Activated naive CD8-positive, alpha-beta T cell treated with anti-CD3 and anti-CD28 coated beads, Interleukin-2, amount 50 U/mL, for 24 hours (primary cell): ENCODE results near the gene COL1A2.

Experiments
- ATAC-seq: fragments of 150-1000 bp; cut with Tn5 transposase; one replicate; pipeline ENCODE4 v1.10.0; 2021
- DNase-seq: peaks from one replicate; pipeline ENCODE4 v3.0.0; 2021
- H3K27ac Mint-ChIP-seq: one replicate; pipeline ENCODE4 v1.8.0; 2021; ENCODE audit warnings: mild to moderate bottlenecking, mixed read lengths
- H3K27me3 Mint-ChIP-seq: one replicate; pipeline ENCODE4 v1.8.0; 2021; ENCODE audit warnings: mixed read lengths
- H3K36me3 Mint-ChIP-seq: one replicate; pipeline ENCODE4 v1.8.0; 2021; ENCODE audit warnings: low read depth, mixed read lengths
- H3K4me1 Mint-ChIP-seq: one replicate; pipeline ENCODE4 v1.8.0; 2021; ENCODE audit warnings: mixed read lengths
- H3K4me3 Mint-ChIP-seq: one replicate; pipeline ENCODE4 v1.8.0; 2021; ENCODE audit warnings: mild to moderate bottlenecking, moderate library complexity, mixed read lengths
- H3K9me3 Mint-ChIP-seq: one replicate; pipeline ENCODE4 v1.8.0; 2021; ENCODE audit warnings: mixed read lengths

Gene COL1A2

DNA sequence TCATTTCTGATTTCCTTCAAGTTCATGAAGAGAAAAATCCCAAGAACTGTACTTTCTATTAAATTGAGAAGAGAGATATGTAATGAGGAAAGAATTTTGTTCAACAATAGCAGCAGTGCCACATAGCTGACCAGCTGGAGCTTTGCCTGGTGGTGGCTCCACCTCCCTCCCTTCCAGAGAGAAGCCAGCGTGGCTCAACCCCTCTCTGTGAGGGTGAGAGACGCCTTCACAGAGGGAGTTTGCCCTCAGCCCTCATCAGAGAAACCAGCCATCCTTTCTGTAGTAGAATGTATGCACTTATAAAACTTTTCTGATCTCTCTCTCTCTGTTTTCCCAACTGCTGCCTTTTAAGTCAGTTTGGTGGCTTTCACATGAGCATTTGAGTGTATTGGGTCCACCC lies 20.5 kb upstream of the COL1A2 start:
- Mint-ChIP-seq H3K36me3 (no peaks in the 10 kb centered on the region), H3K27me3 (peaks cover 10% of the 10 kb centered on the region), H3K27ac (no peak overlapping the region), H3K4me1 (no peaks in the 10 kb centered on the region), H3K9me3 (no peaks in the 10 kb centered on the region), H3K4me3 (no peak overlapping the region)
- ATAC-seq (no peak), DNase-seq (no peak)

DNA sequence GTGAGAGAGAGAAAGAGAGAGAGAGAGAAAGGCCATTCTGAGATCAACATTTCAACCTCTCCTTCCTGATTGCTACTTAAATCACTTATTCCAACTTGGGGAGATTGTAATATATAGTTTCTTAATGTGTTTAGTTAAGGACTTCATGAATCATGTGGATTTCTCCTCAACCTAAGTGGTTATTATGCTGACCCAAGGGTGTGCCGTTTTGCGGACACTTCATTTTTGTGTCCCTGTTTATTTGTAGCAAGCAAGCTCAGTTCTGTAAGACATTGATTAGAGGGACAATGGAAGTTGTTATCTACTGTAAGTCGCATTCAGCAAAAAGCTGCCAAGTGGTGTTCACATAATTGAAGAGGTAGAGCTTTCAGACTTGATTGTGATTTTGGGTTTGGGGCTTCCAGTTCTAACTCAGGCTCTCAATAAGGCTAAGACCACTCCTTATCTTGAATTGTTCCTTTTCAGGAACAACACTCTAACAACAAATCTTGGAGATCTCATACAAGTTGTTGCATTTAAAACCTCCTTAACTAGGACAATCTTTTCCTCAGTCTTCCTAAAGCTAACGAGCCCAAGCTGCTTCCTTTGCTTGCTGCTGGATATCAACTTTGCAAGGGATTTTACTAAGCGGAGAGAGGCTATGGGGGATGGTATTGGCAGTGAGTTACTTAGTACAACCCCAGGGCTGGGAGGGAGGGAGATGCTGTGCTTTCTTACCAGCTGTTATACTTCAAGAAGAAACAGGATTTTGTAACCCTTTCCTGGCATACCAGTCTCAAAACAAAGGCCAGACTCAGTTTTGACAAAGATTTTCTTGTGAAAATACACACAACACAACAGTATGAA lies 19.8 kb upstream of the COL1A2 start:
- H3K9me3 Mint-ChIP-seq: no peaks in the 10 kb centered on the region
- no peaks in the 10 kb centered on the region for H3K36me3 Mint-ChIP-seq
- ATAC-seq (no peak), DNase-seq (no peak)
- peaks cover 13% of the 10 kb centered on the region for H3K27me3 Mint-ChIP-seq
- H3K27ac Mint-ChIP-seq: no peak overlapping the region
- H3K4me1 Mint-ChIP-seq: no peaks in the 10 kb centered on the region
- no peak overlapping the region for H3K4me3 Mint-ChIP-seq

DNA sequence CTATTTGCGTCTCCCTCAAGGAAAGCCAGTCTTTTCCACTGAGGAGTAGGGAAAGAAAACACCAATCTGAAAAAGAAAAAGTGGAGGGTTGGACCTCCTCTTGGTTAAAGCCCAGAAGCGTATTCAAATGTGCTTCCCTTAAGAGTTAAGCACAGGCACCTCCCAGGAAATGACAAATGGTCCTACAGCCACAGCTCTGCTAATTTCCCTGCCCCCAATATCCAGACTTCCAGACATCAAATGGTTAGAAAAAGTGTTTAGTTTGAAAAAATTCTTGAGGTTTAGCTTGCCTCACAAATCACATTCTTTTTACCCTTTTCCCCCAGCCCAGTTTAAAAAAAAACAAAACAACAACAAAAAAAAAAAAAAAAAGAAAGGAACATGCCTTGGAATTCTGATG lies 19.0 kb upstream of the COL1A2 start:
- ATAC-seq (no peak), DNase-seq (no peak)
- Mint-ChIP-seq H3K4me1 (no peaks in the 10 kb centered on the region), H3K27me3 (peaks cover 13% of the 10 kb centered on the region), H3K4me3 (no peak overlapping the region), H3K9me3 (no peaks in the 10 kb centered on the region), H3K36me3 (no peaks in the 10 kb centered on the region), H3K27ac (no peak overlapping the region)

DNA sequence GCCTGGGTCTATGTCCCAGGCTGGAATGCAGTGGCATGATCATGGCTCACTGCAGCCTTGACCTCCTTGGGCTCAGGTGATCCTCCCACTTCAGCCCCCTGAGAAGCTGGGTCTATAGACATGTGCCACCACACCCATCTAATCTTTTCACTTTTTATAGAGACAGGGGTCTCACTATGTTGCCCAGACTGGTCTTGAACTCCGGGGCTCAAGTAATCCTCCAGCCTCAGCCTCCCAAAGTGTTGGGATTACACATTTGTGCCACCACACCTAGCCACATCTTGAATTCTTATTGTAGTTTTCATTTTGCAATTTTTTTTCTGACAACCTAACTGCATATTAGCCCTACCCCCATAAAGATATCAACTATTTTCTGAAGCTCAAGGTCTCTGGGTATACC lies 18.4 kb upstream of the COL1A2 start:
- DNase-seq: no peak
- no peaks in the 10 kb centered on the region for H3K4me1 Mint-ChIP-seq
- H3K9me3 Mint-ChIP-seq: no peaks in the 10 kb centered on the region
- ATAC-seq: no peak
- no peaks in the 10 kb centered on the region for H3K36me3 Mint-ChIP-seq
- no peak overlapping the region for H3K4me3 Mint-ChIP-seq
- peaks cover 13% of the 10 kb centered on the region for H3K27me3 Mint-ChIP-seq
- no peak overlapping the region for H3K27ac Mint-ChIP-seq

DNA sequence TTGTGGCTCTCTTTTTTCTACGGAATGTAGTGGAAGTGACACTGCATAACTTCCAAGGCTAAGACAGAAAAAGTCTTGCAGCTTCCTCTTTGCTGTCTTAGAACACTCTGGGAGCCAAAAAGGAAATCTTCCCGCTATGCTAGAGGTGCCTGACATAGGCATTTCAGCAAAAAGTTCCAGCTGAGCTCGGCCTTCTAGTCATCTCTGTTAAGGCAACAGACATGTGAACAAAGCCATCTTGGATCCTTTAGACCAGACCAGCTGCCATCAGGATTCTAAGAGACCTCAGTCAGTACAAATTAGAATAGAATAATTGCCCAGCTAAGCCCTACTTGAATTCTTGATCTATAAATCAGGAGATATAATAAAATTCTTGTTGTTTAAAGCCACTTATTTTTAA lies 16.3 kb upstream of the COL1A2 start:
- H3K36me3 Mint-ChIP-seq: no peaks in the 10 kb centered on the region
- H3K27me3 Mint-ChIP-seq: peaks cover 10% of the 10 kb centered on the region
- H3K27ac Mint-ChIP-seq: no peak overlapping the region
- no peaks in the 10 kb centered on the region for H3K4me1 Mint-ChIP-seq
- no peaks in the 10 kb centered on the region for H3K9me3 Mint-ChIP-seq
- no peak overlapping the region for H3K4me3 Mint-ChIP-seq
- DNase-seq (no peak), ATAC-seq (no peak)

DNA sequence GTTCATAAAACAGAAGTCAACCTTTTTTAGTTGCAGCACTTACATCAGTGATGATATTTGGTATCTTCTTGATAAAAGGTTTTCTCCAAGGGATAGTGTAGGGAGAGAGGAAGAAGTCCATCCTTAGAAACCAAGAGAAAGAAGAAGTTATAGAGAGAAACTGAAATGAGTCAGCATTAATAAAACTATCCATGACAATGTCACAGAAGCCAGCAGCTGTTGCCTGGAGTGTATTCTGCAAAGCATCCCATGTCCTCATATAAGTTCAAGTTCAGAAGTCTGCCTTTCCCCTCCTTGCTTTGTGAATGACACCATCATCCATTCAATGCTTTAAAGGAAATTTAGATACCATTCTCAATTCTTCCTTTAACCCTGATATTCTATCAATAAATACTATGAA lies 14.4 kb upstream of the COL1A2 start:
- Mint-ChIP-seq H3K4me3 (no peak overlapping the region), H3K36me3 (no peaks in the 10 kb centered on the region), H3K9me3 (no peaks in the 10 kb centered on the region), H3K4me1 (no peaks in the 10 kb centered on the region), H3K27ac (no peak overlapping the region), H3K27me3 (peaks cover 10% of the 10 kb centered on the region)
- DNase-seq (no peak), ATAC-seq (no peak)

DNA sequence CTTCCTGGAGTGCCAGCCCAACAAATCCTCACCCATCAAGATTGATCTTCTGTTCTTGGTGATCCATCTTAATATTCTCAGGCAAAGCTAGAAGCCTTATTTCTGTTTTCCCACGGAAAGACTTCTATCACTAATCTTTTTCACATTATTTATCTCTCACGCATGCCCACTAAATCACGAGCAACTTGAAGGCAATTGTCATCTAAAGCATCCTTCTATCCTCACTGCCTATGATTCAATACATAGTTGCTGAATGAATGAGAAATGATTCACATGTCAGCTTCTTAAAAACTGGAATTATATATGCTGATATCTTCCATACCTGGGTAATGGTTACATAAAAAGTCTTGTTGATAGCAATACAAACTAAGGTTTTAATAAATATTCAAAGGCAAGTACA lies 12.6 kb upstream of the COL1A2 start:
- Mint-ChIP-seq H3K36me3 (no peaks in the 10 kb centered on the region), H3K27me3 (peaks cover 16% of the 10 kb centered on the region), H3K4me1 (no peaks in the 10 kb centered on the region), H3K9me3 (no peaks in the 10 kb centered on the region), H3K27ac (no peak overlapping the region), H3K4me3 (no peak overlapping the region)
- ATAC-seq (no peak), DNase-seq (no peak)

DNA sequence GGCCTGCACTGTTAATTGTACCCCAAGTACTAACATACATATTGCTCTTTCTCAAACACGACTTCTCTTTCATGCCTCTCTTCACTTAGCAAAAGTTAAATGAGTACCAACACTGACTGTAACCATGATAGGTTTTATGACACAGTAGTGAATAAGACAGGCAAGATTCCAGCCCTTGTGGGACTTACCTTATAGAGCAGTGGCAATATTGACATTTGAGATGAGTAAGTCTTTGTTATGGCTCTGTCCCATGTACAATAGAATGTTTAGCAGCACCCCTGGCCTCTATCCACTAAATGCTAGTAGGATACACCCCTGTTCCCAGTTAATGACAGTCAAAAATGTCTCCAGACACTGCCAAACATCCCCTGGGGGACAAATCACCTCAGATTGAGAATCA lies 11.9 kb upstream of the COL1A2 start:
- no peak overlapping the region for H3K27ac Mint-ChIP-seq
- DNase-seq: no peak
- no peak overlapping the region for H3K4me3 Mint-ChIP-seq
- no peak for ATAC-seq
- H3K27me3 Mint-ChIP-seq: peaks cover 11% of the 10 kb centered on the region
- H3K9me3 Mint-ChIP-seq: no peaks in the 10 kb centered on the region
- H3K36me3 Mint-ChIP-seq: no peaks in the 10 kb centered on the region
- H3K4me1 Mint-ChIP-seq: no peaks in the 10 kb centered on the region

DNA sequence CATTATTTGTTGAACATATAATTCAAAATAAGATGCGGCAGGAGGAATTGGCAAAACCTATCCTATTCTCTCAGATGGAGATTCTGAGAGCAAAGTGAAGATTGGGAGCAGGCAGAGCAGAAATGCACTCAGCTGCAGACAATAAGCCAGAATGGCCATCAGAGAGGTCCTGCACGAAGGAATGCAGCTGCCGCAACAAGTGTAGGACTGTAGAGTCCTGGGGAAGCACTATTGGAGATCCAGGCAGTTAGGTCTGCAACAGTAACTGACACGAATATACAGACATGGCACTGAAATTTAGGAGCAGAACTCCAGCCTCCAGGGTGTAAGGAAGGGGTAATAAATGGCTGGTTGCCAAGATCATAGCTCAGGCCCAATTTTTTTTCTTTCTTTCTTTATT lies 10.4 kb upstream of the COL1A2 start:
- no peak for ATAC-seq
- Mint-ChIP-seq H3K4me3 (no peak overlapping the region), H3K36me3 (no peaks in the 10 kb centered on the region), H3K27ac (no peak overlapping the region), H3K4me1 (no peaks in the 10 kb centered on the region), H3K27me3 (peaks cover 11% of the 10 kb centered on the region), H3K9me3 (no peaks in the 10 kb centered on the region)
- no peak for DNase-seq

DNA sequence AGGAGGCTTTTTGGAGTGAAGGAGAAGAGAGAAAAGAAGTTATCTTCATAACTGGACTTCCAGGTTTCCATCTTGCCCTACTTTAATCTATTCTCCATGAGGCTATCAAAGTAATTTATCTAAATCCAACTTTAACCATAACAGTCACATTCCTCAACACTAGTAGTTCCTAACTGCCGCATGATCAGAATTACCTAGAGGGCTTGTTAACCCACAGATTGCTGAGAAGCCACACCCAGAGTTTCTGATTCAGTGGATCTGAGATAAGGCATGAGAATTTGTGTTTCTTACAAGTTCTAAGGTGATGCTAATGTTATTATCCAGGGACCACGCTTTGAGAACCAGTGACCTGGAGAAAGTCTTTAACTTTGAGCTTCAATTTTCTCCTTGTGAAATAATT lies 8.3 kb upstream of the COL1A2 start:
- H3K4me1 Mint-ChIP-seq: no peaks in the 10 kb centered on the region
- H3K9me3 Mint-ChIP-seq: no peaks in the 10 kb centered on the region
- H3K27me3 Mint-ChIP-seq: peaks cover 17% of the 10 kb centered on the region
- no peaks in the 10 kb centered on the region for H3K36me3 Mint-ChIP-seq
- H3K4me3 Mint-ChIP-seq: no peak overlapping the region
- no peak for ATAC-seq
- H3K27ac Mint-ChIP-seq: no peak overlapping the region
- no peak for DNase-seq

DNA sequence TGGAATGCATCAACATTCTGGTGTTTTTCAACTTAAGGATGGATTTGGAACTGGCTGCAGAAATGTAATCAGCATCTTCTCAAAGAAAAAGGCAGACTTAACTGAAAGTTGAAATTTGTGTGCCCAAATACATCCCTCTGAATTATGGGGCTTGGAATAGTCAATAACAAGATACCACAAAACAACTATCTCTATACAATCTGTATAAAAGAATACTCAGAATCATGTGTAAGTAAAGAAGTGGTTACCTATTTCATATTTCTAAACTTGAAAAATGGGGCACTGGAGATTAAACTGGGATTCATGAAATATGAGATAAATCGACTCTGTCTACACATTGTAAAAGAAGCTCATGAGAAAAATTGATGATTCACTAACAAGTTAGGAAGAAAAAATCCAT lies 6.2 kb upstream of the COL1A2 start:
- no peak overlapping the region for H3K4me3 Mint-ChIP-seq
- no peak overlapping the region for H3K27ac Mint-ChIP-seq
- no peak for DNase-seq
- no peaks in the 10 kb centered on the region for H3K36me3 Mint-ChIP-seq
- H3K4me1 Mint-ChIP-seq: no peaks in the 10 kb centered on the region
- H3K9me3 Mint-ChIP-seq: no peaks in the 10 kb centered on the region
- ATAC-seq: no peak
- peaks cover 34% of the 10 kb centered on the region for H3K27me3 Mint-ChIP-seq

DNA sequence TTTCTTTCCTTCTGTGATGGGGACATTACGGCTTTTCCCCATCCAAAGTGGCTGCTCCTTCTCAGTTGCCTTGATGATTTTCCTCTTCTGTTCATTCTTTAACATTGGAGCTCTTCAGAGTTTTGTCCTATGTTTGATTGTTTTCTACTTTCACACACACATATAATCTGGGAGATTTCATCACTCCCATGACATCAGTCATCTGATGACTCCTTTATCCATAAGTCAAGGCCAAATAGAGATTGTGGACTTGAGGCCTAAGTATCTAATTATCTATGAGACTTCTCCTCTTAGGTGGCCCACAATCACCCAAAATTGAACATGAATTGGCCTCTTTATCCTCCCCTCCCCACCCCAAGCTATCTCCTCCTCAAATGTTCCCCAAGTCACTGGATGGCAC lies 5.3 kb upstream of the COL1A2 start:
- DNase-seq (no peak), ATAC-seq (no peak)
- Mint-ChIP-seq H3K27ac (no peak overlapping the region), H3K4me1 (no peaks in the 10 kb centered on the region), H3K27me3 (peaks cover 37% of the 10 kb centered on the region), H3K4me3 (no peak overlapping the region), H3K36me3 (no peaks in the 10 kb centered on the region), H3K9me3 (no peaks in the 10 kb centered on the region)

DNA sequence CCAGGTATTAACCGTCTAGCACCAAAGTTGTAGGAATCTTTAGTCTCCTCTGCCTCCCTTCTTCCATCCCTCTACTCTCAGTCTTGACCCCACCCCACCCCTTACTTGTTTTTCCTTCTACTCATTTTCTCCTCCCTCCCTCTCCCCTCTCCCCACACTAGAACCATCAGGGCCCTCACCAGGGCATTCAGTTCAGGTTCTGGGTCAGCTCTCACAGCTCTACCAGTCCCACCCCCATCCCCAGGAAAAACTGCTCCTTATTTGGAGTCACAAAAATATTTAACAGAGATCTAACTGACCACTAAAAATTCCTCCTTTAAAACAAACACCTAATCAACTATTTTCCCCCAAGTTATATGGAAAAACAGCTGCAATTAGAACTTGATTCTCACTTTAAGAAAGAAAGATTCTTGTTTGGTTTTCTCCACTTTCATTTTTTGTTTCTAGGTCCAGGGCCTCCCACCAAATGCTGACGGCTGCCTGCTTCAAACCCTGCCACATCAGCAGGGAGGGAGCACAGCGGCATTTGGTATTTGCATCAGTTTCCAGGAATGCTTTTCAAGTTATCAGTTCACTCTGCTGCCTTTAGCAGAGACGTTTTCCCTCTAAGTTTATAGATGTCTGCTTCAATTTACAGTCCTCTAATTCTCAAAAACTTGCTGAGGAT lies 2.8 kb upstream of the COL1A2 start:
- H3K9me3 Mint-ChIP-seq: no peaks in the 10 kb centered on the region
- DNase-seq: no peak
- no peak for ATAC-seq
- no peaks in the 10 kb centered on the region for H3K36me3 Mint-ChIP-seq
- H3K27me3 Mint-ChIP-seq: peaks cover 45% of the 10 kb centered on the region
- H3K4me3 Mint-ChIP-seq: no peak overlapping the region
- H3K27ac Mint-ChIP-seq: no peak overlapping the region
- H3K4me1 Mint-ChIP-seq: peaks cover 5% of the 10 kb centered on the region

DNA sequence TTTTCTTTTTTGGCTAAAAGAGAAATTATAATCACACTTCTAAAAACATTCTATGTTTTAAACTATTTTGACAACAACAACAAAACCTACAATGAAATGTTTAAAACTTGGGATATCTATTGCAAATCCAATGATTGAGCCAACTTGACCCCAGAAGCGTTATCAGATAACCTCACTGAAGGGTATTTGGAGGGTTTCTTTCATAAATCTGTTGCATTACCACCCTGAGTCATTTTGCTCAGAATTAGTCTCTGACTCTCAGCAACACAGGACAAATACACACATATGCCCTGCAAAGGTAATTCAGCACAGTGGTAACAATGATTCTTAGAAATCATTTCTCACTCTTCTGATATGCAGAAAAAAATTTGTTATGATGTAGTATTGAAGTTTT lies 2.3 kb upstream of the COL1A2 start:
- ATAC-seq: no peak
- no peak overlapping the region for H3K4me3 Mint-ChIP-seq
- no peak overlapping the region for H3K27ac Mint-ChIP-seq
- no peaks in the 10 kb centered on the region for H3K9me3 Mint-ChIP-seq
- no peaks in the 10 kb centered on the region for H3K36me3 Mint-ChIP-seq
- H3K4me1 Mint-ChIP-seq: peaks cover 5% of the 10 kb centered on the region
- DNase-seq: no peak
- peaks cover 45% of the 10 kb centered on the region for H3K27me3 Mint-ChIP-seq

DNA sequence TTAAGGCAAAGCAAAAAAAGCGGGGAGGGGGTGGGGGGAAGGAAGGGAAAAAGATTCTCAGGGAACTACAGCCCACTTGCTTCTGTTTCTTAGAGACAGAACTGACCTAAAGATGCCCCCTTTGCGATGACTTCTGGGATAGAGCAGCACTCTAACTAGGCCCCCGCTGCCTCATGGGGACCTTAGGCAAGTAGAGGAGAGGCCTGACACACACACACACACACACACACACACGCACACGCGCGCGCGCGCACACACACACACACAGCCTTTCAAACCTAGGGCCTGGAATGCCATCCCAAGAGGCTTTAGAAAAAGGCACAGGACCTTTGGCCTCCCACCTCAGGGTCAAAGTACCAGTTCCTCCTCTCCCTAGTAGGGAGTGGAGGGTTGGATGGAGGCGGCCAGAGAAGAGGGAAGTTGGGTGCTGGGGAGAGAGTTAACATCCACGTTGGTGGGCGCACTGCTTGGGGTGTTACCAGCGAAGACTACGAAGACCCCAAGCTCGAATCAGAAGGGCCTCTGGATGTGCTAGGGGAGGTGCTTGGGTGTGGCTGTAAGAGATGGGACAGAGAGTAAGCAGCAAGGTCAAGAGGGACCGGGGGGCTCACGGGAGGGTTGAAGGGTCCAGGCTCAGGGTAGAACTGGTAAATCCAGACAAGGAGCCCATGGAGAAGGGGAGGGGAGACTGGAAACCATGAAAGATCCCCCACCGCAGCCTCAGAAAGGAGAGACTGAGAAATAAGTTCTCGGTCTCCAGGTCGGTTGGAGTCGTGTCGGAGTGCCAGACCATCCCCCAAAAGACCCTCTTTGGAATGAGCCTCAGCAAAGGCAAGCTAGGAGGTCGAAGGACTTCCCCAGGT lies 1.2 kb upstream of the COL1A2 start:
- peaks cover 49% of the 10 kb centered on the region for H3K27me3 Mint-ChIP-seq
- no peak for ATAC-seq
- DNase-seq: no peak
- no peaks in the 10 kb centered on the region for H3K9me3 Mint-ChIP-seq
- H3K27ac Mint-ChIP-seq: no peak overlapping the region
- H3K36me3 Mint-ChIP-seq: no peaks in the 10 kb centered on the region
- H3K4me1 Mint-ChIP-seq: peaks cover 5% of the 10 kb centered on the region
- no peak overlapping the region for H3K4me3 Mint-ChIP-seq
